ENCODE results near the gene ENTPD7.

Gene ENTPD7

GRCh38 chr10:99648717-99649116 is 10.6 kb upstream of the ENTPD7 start:
- DNase-seq = no peak

GRCh38 chr10:99652800-99653390 is 6.4 kb upstream of the ENTPD7 start:
- no peak for DNase-seq

- no peak for DNase-seq
These were observed 4.7 kb upstream of the ENTPD7 start for GRCh38 chr10:99654390-99655175.

- DNase-seq = no peak
These were observed 2.9 kb upstream of the ENTPD7 start for GRCh38 chr10:99656199-99657064.

- peak; percentile 44 for DNase-seq
These were observed 683 bp upstream of the ENTPD7 start for GRCh38 chr10:99658622-99659030.

GRCh38 chr10:99659868-99660366 is 608 bp downstream of the ENTPD7 start:
- no peak for DNase-seq

GRCh38 chr10:99660662-99661376 is 1.5 kb downstream of the ENTPD7 start:
- DNase-seq = no peak

- no peak for DNase-seq
These were observed 2.1 kb downstream of the ENTPD7 start for GRCh38 chr10:99661377-99661763.

GRCh38 chr10:99665304-99665703 is 6.0 kb downstream of the ENTPD7 start:
- DNase-seq = no peak

- no peak for DNase-seq
These were observed 7.9 kb downstream of the ENTPD7 start for GRCh38 chr10:99667108-99667751.

GRCh38 chr10:99671386-99671785 is 12.1 kb downstream of the ENTPD7 start:
- DNase-seq = no peak

- peak; percentile 1 for DNase-seq
These were observed 13.6 kb downstream of the ENTPD7 start for GRCh38 chr10:99672884-99673283.

GRCh38 chr10:99673492-99673891 is 14.2 kb downstream of the ENTPD7 start:
- no peak for DNase-seq

- no peak for DNase-seq
These were observed 15.5 kb downstream of the ENTPD7 start for GRCh38 chr10:99674762-99675161.

GRCh38 chr10:99676426-99676825 is 17.1 kb downstream of the ENTPD7 start:
- DNase-seq = no peak

GRCh38 chr10:99676895-99677294 is 17.6 kb downstream of the ENTPD7 start:
- DNase-seq = no peak

GRCh38 chr10:99678921-99679320 is 19.6 kb downstream of the ENTPD7 start:
- DNase-seq = no peak

- DNase-seq = no peak
These were observed 22.2 kb downstream of the ENTPD7 start for GRCh38 chr10:99681553-99681952.

GRCh38 chr10:99682032-99682431 is 22.7 kb downstream of the ENTPD7 start:
- DNase-seq = no peak

GRCh38 chr10:99682752-99683151 is 23.4 kb downstream of the ENTPD7 start:
- peak; percentile 1 for DNase-seq

GRCh38 chr10:99685597-99685967 is 26.3 kb downstream of the ENTPD7 start:
- no peak for DNase-seq

- no peak for DNase-seq
These were observed 30.2 kb downstream of the ENTPD7 start for GRCh38 chr10:99689461-99689860.

All from NCI-H69 (cell line).